MM.1S (cell line): ENCODE measurements around the gene ALDH16A1.

Source experiments
- DNase-seq: peaks from one replicate; pipeline ENCODE4 v3.0.0-alpha.2; 2015
- H2AFZ ChIP-seq: fragments of 300-600 bp; sonication (generic); 2 replicates; pipeline ENCODE4 v1.6.0; 2016; ENCODE audit warnings: antibody characterized with exemption, low read length
- H3F3A ChIP-seq: fragments of 300-600 bp; sonication (generic); 2 replicates; pipeline ENCODE4 v1.6.1; 2016; ENCODE audit warnings: mild to moderate bottlenecking, antibody characterized with exemption, low read length, moderate library complexity, mixed read lengths; ENCODE audit not compliant: insufficient read depth
- H3K27ac ChIP-seq: fragments of 300-600 bp; sonication (generic); 2 replicates; pipeline ENCODE4 v1.5.1; 2016; ENCODE audit warnings: mild to moderate bottlenecking, low read length
- H3K27me3 ChIP-seq: fragments of 300-600 bp; sonication (generic); replicated peaks from 2 replicates; pipeline ENCODE4 v1.6.0; 2016; ENCODE audit warnings: low read length; ENCODE audit not compliant: insufficient read depth
- H3K36me3 ChIP-seq: fragments of 300-600 bp; sonication (generic); replicated peaks from 2 replicates; pipeline ENCODE4 v1.6.1; 2016; ENCODE audit warnings: mild to moderate bottlenecking, low read length, mixed read lengths; ENCODE audit not compliant: insufficient read depth
- H3K4me1 ChIP-seq: fragments of 300-600 bp; sonication (generic); 2 replicates; pipeline ENCODE4 v1.6.1; 2016; ENCODE audit warnings: low read length, mixed read lengths
- H3K4me2 ChIP-seq: fragments of 300-600 bp; sonication (generic); 2 replicates; pipeline ENCODE4 v1.6.0; 2016; ENCODE audit warnings: low read depth, low read length
- H3K4me3 ChIP-seq: fragments of 300-600 bp; sonication (generic); 2 replicates; pipeline ENCODE4 v1.5.1; 2016; ENCODE audit warnings: low read length, mixed read lengths
- H3K79me2 ChIP-seq: fragments of 300-600 bp; sonication (generic); 2 replicates; pipeline ENCODE4 v1.6.1; 2016; ENCODE audit warnings: mixed run types, low read length, mixed read lengths
- H3K9ac ChIP-seq: fragments of 300-600 bp; sonication (generic); 2 replicates; pipeline ENCODE4 v1.6.1; 2016; ENCODE audit warnings: low read length, mixed read lengths
- H3K9me2 ChIP-seq: fragments of 300-600 bp; sonication (generic); replicated peaks from 2 replicates; pipeline ENCODE4 v1.6.1; 2016; ENCODE audit warnings: mild to moderate bottlenecking, low read length, mixed read lengths; ENCODE audit not compliant: insufficient read depth
- H3K9me3 ChIP-seq: fragments of 300-600 bp; sonication (generic); replicated peaks from 2 replicates; pipeline ENCODE4 v1.6.1; 2016; ENCODE audit warnings: mild to moderate bottlenecking, low read length, mixed read lengths; ENCODE audit not compliant: insufficient read depth
- H4K20me1 ChIP-seq: fragments of 300-600 bp; sonication (generic); 2 replicates; pipeline ENCODE4 v1.6.1; 2016; ENCODE audit warnings: mild to moderate bottlenecking, low read length, moderate library complexity, mixed read lengths; ENCODE audit not compliant: insufficient read depth
- CTCF ChIP-seq: fragments of 300-600 bp; sonication (generic); IDR thresholded peaks from 2 replicates; pipeline ENCODE4 v1.5.1; 2016; ENCODE audit warnings: antibody characterized with exemption, low read length, mixed read lengths
- EZH2 ChIP-seq: fragments of 300-600 bp; sonication (generic); optimal IDR thresholded peaks from 2 replicates; pipeline ENCODE3; 2017; ENCODE audit warnings: low read depth, mild to moderate bottlenecking, antibody characterized with exemption, low read length, mixed read lengths
- EZH2phosphoT487 ChIP-seq: fragments of 300-600 bp; sonication (generic); IDR thresholded peaks from 2 replicates; pipeline ENCODE4 v1.6.1; 2018; ENCODE audit warnings: antibody characterized with exemption, low read length

The ALDH16A1 gene

GRCh38 chr19:49502866-49503581 lies 50.0 kb downstream of the ALDH16A1 start:
- Histone ChIP-seq H3K9ac (no peak overlapping the region), H4K20me1 (peaks cover 8% of the 10 kb centered on the region; the same call in 1 of the 2 replicates), H3K4me2 (no peak overlapping the region), H3K4me1 (peaks cover 31% of the 10 kb centered on the region), H3K79me2 (peaks cover 13% of the 10 kb centered on the region), H3K27me3 (no peaks in the 10 kb centered on the region), H3K4me3 (no peak overlapping the region), H3K27ac (no peak overlapping the region), H3F3A (peaks cover 39% of the 10 kb centered on the region), H3K36me3 (peaks cover 11% of the 10 kb centered on the region), H2AFZ (no peak overlapping the region), H3K9me3 (no peaks in the 10 kb centered on the region), H3K9me2 (no peaks in the 10 kb centered on the region)
- TF ChIP-seq EZH2phosphoT487, result no peak
- peak; percentile 51 for TF ChIP-seq CTCF
- no peak for TF ChIP-seq EZH2
- DNase-seq, result peak; percentile 58

GRCh38 chr19:49503582-49503962 lies 50.5 kb downstream of the ALDH16A1 start:
- peaks cover 4% of the 10 kb centered on the region; the same call in 1 of the 2 replicates for H4K20me1 ChIP-seq
- no peaks in the 10 kb centered on the region for H3K9me2 ChIP-seq
- no peak overlapping the region for H3K4me2 ChIP-seq
- no peak overlapping the region for H3K9ac ChIP-seq
- no peaks in the 10 kb centered on the region for H3K27me3 ChIP-seq
- no peak overlapping the region for H3K27ac ChIP-seq
- H3K36me3 ChIP-seq, result peaks cover 6% of the 10 kb centered on the region
- H2AFZ ChIP-seq, result no peak overlapping the region
- H3K9me3 ChIP-seq, result no peaks in the 10 kb centered on the region
- DNase-seq, result no peak
- peaks cover 8% of the 10 kb centered on the region for H3K79me2 ChIP-seq
- H3K4me3 ChIP-seq, result no peak overlapping the region
- no peak for TF ChIP-seq CTCF
- H3F3A ChIP-seq, result peaks cover 34% of the 10 kb centered on the region
- H3K4me1 ChIP-seq, result peaks cover 26% of the 10 kb centered on the region

- H3K36me3 ChIP-seq, result no peaks in the 10 kb centered on the region
Observed at GRCh38 chr19:49506575-49507105, 53.6 kb downstream of the ALDH16A1 start.

More at GRCh38 chr19:49506575-49507105, 53.6 kb downstream of the ALDH16A1 start:
- peaks cover 23% of the 10 kb centered on the region for H3K27me3 ChIP-seq
- H4K20me1 ChIP-seq, result no peaks in the 10 kb centered on the region
- H3K4me3 ChIP-seq, result no peak overlapping the region
- H3K79me2 ChIP-seq, result no peaks in the 10 kb centered on the region
- peak; percentile 63 for DNase-seq
- no peak overlapping the region for H3K4me2 ChIP-seq
- no peak overlapping the region for H3K9ac ChIP-seq
- TF ChIP-seq EZH2 (no peak), CTCF (peak; percentile 89)
- no peaks in the 10 kb centered on the region for H3K4me1 ChIP-seq
- H2AFZ ChIP-seq, result peak overlapping the region; percentile 18; the same call in 1 of the 2 replicates
- no peaks in the 10 kb centered on the region for H3K9me3 ChIP-seq
- H3F3A ChIP-seq, result peaks cover 3% of the 10 kb centered on the region
- H3K27ac ChIP-seq, result no peak overlapping the region
- no peaks in the 10 kb centered on the region for H3K9me2 ChIP-seq
